Vagina (tissue), 2 donors: ENCODE results near the gene PRKCB. TPM values are rescaled to one million over a fixed set of nuclear protein-coding genes. Genes with fewer than 3 reads are reported as not detected.
"Not testable (repeated sequence)": the region's sequence is repeated elsewhere in the genome, so short reads cannot be mapped to it uniquely, and the experiment has no call there.

Source experiments
- DNase-seq, 2 donors: peaks; one replicate each; pipeline ENCODE4 v3.0.0-alpha.2; 2017; ENCODE audit errors: extremely low spot score in 2 of 2
- H3K27ac ChIP-seq: fragments of 200-600 bp; sonication (generic); one replicate; pipeline ENCODE4 v1.5.1; 2019
- H3K27me3 ChIP-seq: fragments of 200-600 bp; sonication (generic); one replicate; pipeline ENCODE4 v1.5.1; 2019
- H3K36me3 ChIP-seq, 2 donors: fragments of 200-600 bp; sonication (generic); one replicate each; pipeline ENCODE4 v1.5.1; 2017 to 2019
- H3K4me1 ChIP-seq: fragments of 200-600 bp; sonication (generic); one replicate; pipeline ENCODE4 v1.5.1; 2019
- H3K4me3 ChIP-seq, 2 donors: fragments of 200-600 bp; sonication (generic); 1 replicate in 1 of 2; 2 replicates in 1 of 2; pipeline ENCODE4 v1.5.1; 2016 to 2019
- H3K9me3 ChIP-seq: fragments of 200-600 bp; sonication (generic); one replicate; pipeline ENCODE4 v1.5.1; 2019
- CTCF ChIP-seq, 3 experiments: fragments of 450-650 bp in 2 of 3; fragments of 200-600 bp in 1 of 3; sonication (generic) in 1 of 3; IDR thresholded peaks; one replicate each; pipeline ENCODE4 v1.5.1; 2017 to 2019; ENCODE audit warnings: antibody characterized with exemption in 3 of 3, mild to moderate bottlenecking in 2 of 3, moderate library complexity in 2 of 3
- POLR2A ChIP-seq, 2 donors: fragments of 450-650 bp; IDR thresholded peaks; one replicate each; pipeline ENCODE4 v1.6.1; 2017; ENCODE audit warnings: antibody characterized with exemption in 2 of 2, mild to moderate bottlenecking in 2 of 2, moderate library complexity in 2 of 2
- POLR2AphosphoS5 ChIP-seq, 2 donors: sonication (generic); formaldehyde crosslinking; IDR thresholded peaks; one replicate each; pipeline ENCODE4 v1.9.0; 2017; ENCODE audit warnings: antibody characterized with exemption in 2 of 2, mild to moderate bottlenecking in 2 of 2, low read depth in 1 of 2; ENCODE audit not compliant: insufficient read depth in 1 of 2
- intact Hi-C: fragments of 100-400 bp; cut with DNase I; formaldehyde crosslinking; loops from one replicate; pipeline ENCODE4 v1.15.1; 2023
- total RNA-seq: library from RNA; depleted of rRNA; stranded (reverse); fragments of >200 nt; gene quantifications from one replicate; pipeline ENCODE4 v1.2.3, GENCODE V29; 2016

PRKCB gene
- total RNA-seq, 1 donor from 2014 or later: 9.1 TPM

GRCh38 chr16:24013054-24013636 is 177.4 kb downstream of the PRKCB start:
- H3K36me3 ChIP-seq: no peaks in the 10 kb centered on the region
- H3K4me1 ChIP-seq: no peaks in the 10 kb centered on the region
- DNase-seq: no peak
- intact Hi-C loops: no loop called here
- no peaks in the 10 kb centered on the region for H3K27me3 ChIP-seq
- TF ChIP-seq CTCF (IDR thresholded peaks at IDR 0.05): no peak
- no peak for TF ChIP-seq POLR2A (IDR thresholded peaks at IDR 0.05)
- TF ChIP-seq POLR2AphosphoS5 (IDR thresholded peaks at IDR 0.05; ENCODE audit: insufficient read depth in 1 of 2, low read depth in 1 of 2): no peak
- no peak overlapping the region for H3K4me3 ChIP-seq
- H3K27ac ChIP-seq: no peak overlapping the region
- no peaks in the 10 kb centered on the region for H3K9me3 ChIP-seq

- Histone ChIP-seq H3K4me1 (no peaks in the 10 kb centered on the region), H3K9me3 (no peaks in the 10 kb centered on the region), H3K36me3 (no peaks in the 10 kb centered on the region), H3K4me3 (no peak overlapping the region), H3K27me3 (no peaks in the 10 kb centered on the region), H3K27ac (no peak overlapping the region)
- intact Hi-C loops: no loop called here
- DNase-seq: no peak
- TF ChIP-seq CTCF (IDR thresholded peaks at IDR 0.05): no peak
- no peak for TF ChIP-seq POLR2A (IDR thresholded peaks at IDR 0.05)
- TF ChIP-seq POLR2AphosphoS5 (IDR thresholded peaks at IDR 0.05; ENCODE audit: insufficient read depth in 1 of 2, low read depth in 1 of 2): no peak
Observed at GRCh38 chr16:24013864-24014645, 178.3 kb downstream of the PRKCB start.

DNA sequence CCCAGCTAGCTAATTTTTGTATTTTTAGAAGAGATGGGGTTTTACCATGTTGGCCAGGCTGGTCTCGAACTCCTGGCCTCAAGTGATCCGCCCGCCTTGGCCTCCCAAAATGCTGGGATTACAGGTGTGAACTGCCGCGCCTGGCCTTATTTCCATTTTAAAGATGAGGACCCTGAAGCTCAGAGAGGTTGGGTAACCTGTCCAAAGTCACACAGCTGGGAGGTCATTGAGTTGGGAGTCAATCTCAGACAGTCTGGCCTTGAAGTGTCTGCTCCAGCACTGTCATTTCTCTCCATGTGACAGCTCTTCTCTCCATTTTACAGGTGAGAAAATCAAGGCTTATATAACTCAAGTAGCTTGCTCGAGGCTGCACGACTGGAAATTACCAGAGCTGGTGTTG is 179.2 kb downstream of the PRKCB start:
- H3K27me3 ChIP-seq, H3K9me3 ChIP-seq, H3K4me1 ChIP-seq, H3K36me3 ChIP-seq, H3K4me3 ChIP-seq, intact Hi-C loops, H3K27ac ChIP-seq, DNase-seq: not testable (repeated sequence)

GRCh38 chr16:24015923-24016322 is 180.1 kb downstream of the PRKCB start:
- no peak for DNase-seq
- intact Hi-C loops: no loop called here

GRCh38 chr16:24018485-24018884 is 182.7 kb downstream of the PRKCB start:
- H3K4me3 ChIP-seq: no peak overlapping the region
- no peak for TF ChIP-seq CTCF (IDR thresholded peaks at IDR 0.05)
- TF ChIP-seq POLR2A (IDR thresholded peaks at IDR 0.05): no peak
- no peak for TF ChIP-seq POLR2AphosphoS5 (IDR thresholded peaks at IDR 0.05; ENCODE audit: insufficient read depth in 1 of 2, low read depth in 1 of 2)
- intact Hi-C loops: no loop called here

More at GRCh38 chr16:24015923-24016322, 180.1 kb downstream of the PRKCB start:
- Histone ChIP-seq H3K36me3 (no peaks in the 10 kb centered on the region), H3K9me3 (no peaks in the 10 kb centered on the region), H3K4me3 (no peak overlapping the region), H3K27ac (no peak overlapping the region), H3K4me1 (no peaks in the 10 kb centered on the region), H3K27me3 (no peaks in the 10 kb centered on the region)
- TF ChIP-seq POLR2AphosphoS5 (IDR thresholded peaks at IDR 0.05; ENCODE audit: insufficient read depth in 1 of 2, low read depth in 1 of 2) (no peak), CTCF (IDR thresholded peaks at IDR 0.05) (no peak), POLR2A (IDR thresholded peaks at IDR 0.05) (no peak)

More at GRCh38 chr16:24018485-24018884, 182.7 kb downstream of the PRKCB start:
- H3K9me3 ChIP-seq: no peaks in the 10 kb centered on the region
- DNase-seq: no peak
- no peak overlapping the region for H3K27ac ChIP-seq
- no peaks in the 10 kb centered on the region for H3K36me3 ChIP-seq
- H3K4me1 ChIP-seq: no peaks in the 10 kb centered on the region
- no peaks in the 10 kb centered on the region for H3K27me3 ChIP-seq
